Endothelial cell of umbilical vein (primary cell): ENCODE results near the gene ZNF92.

Experiments
- CTCF ChIP-seq, 2 donors: IDR thresholded peaks; 1 replicate in 1 of 2; 2 replicates in 1 of 2; pipeline ENCODE4 v1.5.1; 2011; ENCODE audit warnings: low read length in 2 of 2, mild to moderate bottlenecking in 2 of 2, moderate library complexity in 2 of 2, control low read depth in 1 of 2, inconsistent platforms in 1 of 2, low read depth in 1 of 2; ENCODE audit not compliant: insufficient read depth in 1 of 2; ENCODE audit errors: extremely low read depth in 1 of 2
- EZH2 ChIP-seq: IDR thresholded peaks from 2 replicates; pipeline ENCODE4 v1.6.1; 2012; ENCODE audit warnings: borderline replicate concordance, low read depth, mild to moderate bottlenecking, moderate library complexity, low read length, inconsistent platforms; ENCODE audit not compliant: severe bottlenecking
- MAX ChIP-seq: IDR thresholded peaks from 2 replicates; pipeline ENCODE4 v1.6.1; 2011; ENCODE audit not compliant: insufficient read depth, insufficient read length
- POLR2A ChIP-seq: IDR thresholded peaks from 2 replicates; pipeline ENCODE4 v1.6.1; 2012; ENCODE audit warnings: low read depth, mild to moderate bottlenecking, control low read depth, low read length
- POLR2AphosphoS5 ChIP-seq: IDR thresholded peaks from 2 replicates; pipeline ENCODE4 v1.6.1; 2012; ENCODE audit warnings: low read depth, mild to moderate bottlenecking, control low read depth, low read length, moderate library complexity; ENCODE audit not compliant: insufficient read depth

DNA sequence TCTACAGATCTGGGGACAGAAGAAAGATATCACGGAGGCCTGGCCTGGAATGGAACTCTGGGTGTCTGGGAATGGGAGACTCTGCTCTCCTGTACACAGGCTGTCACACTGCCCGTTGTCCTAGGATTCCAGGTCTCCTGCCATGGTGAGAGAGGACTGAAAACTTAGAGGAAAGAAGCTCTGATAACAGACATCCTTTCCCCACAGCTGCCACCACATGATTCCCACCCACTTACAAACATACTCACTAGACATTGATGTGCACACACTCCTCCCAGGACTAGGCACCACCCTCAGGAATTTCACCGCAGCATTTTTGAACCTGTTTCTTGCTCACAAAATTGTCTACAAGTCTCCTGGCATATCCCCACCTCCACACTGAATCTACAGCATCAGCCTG, 5.7 kb downstream of the ZNF92 start:
- TF ChIP-seq CTCF (IDR thresholded peaks at IDR 0.05; ENCODE audit: extremely low read depth in 1 of 2, insufficient read depth in 1 of 2, low read depth in 1 of 2, low read length in 2 of 2) (no peak), EZH2 (no peak), POLR2A (no peak), MAX (no peak), POLR2AphosphoS5 (no peak)
